Measurements from ENCODE around the gene MAD2L2. TPM values are rescaled to one million over a fixed set of nuclear protein-coding genes. Genes with fewer than 3 reads are reported as not detected.

The MAD2L2 gene
- total RNA-seq, 1 donor = 28.7 TPM

- Histone ChIP-seq H3K9me3 (ENCODE audit: low read depth, low read length) (no peaks in the 10 kb centered on the region), H3K4me1 (ENCODE audit: insufficient read depth, low read length) (peaks cover 21% of the 10 kb centered on the region), H3K4me3 (ENCODE audit: low read length) (no peak overlapping the region), H3K27me3 (ENCODE audit: insufficient read depth, low read length) (no peaks in the 10 kb centered on the region)
Observed at GRCh38 chr1:11678442-11678841, 2.5 kb downstream of the MAD2L2 start.

DNA sequence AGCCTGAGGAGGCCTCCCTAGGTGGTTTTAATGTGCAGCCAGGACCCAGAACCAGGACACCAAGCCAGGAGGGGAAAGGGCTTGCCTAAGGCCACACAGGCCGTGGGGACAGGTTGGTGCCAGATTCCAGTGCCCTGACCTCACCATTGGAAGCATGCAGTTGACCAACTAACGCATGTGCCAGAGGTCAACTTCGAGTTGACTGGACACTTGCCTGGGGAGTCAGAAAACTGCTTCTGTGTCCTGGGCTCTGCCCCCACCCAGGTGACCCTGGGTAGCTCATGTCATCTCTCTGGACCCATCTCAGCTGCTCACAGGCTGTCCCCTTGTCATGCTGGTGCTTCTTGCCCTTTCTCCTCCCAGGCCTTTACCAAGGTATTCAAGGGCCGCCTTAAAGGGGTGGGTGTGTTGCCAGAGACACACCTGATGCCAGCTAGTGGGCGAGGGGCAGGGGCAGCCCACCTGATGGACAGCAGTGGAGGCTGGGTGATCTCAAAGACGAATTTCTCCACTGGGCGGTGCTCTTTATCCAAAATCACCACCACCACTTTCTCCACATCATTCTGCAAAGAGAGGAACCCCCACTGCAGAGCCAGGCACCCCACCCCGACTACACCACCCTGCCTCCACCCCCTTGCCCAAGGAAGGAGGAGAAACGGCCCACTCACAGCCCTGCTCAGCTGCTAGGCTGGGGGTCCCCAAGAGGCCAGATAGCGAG, 4.4 kb downstream of the MAD2L2 start:
- Histone ChIP-seq H3K4me1 (ENCODE audit: insufficient read depth, low read length) (peaks cover 17% of the 10 kb centered on the region), H3K4me3 (ENCODE audit: low read length) (no peak overlapping the region), H3K27me3 (ENCODE audit: insufficient read depth, low read length) (no peaks in the 10 kb centered on the region), H3K9me3 (ENCODE audit: low read depth, low read length) (no peaks in the 10 kb centered on the region)

- H3K9me3 ChIP-seq (ENCODE audit: low read depth, low read length) = no peaks in the 10 kb centered on the region
Observed at GRCh38 chr1:11675325-11675724, 5.6 kb downstream of the MAD2L2 start.

GRCh38 chr1:11674488-11674887, 6.5 kb downstream of the MAD2L2 start:
- H3K4me1 ChIP-seq (ENCODE audit: insufficient read depth, low read length) = peaks cover 16% of the 10 kb centered on the region
- H3K27me3 ChIP-seq (ENCODE audit: insufficient read depth, low read length) = no peaks in the 10 kb centered on the region
- no peak overlapping the region for H3K4me3 ChIP-seq (ENCODE audit: low read length)
- H3K9me3 ChIP-seq (ENCODE audit: low read depth, low read length) = no peaks in the 10 kb centered on the region

More at GRCh38 chr1:11675325-11675724, 5.6 kb downstream of the MAD2L2 start:
- no peaks in the 10 kb centered on the region for H3K27me3 ChIP-seq (ENCODE audit: insufficient read depth, low read length)
- H3K4me3 ChIP-seq (ENCODE audit: low read length) = no peak overlapping the region
- peaks cover 21% of the 10 kb centered on the region for H3K4me1 ChIP-seq (ENCODE audit: insufficient read depth, low read length)

GRCh38 chr1:11673089-11673769, 7.7 kb downstream of the MAD2L2 start:
- Histone ChIP-seq H3K4me3 (ENCODE audit: low read length) (no peak overlapping the region), H3K27me3 (ENCODE audit: insufficient read depth, low read length) (no peaks in the 10 kb centered on the region), H3K9me3 (ENCODE audit: low read depth, low read length) (no peaks in the 10 kb centered on the region), H3K4me1 (ENCODE audit: insufficient read depth, low read length) (peaks cover 11% of the 10 kb centered on the region)

GRCh38 chr1:11671544-11672286, 9.2 kb downstream of the MAD2L2 start:
- no peaks in the 10 kb centered on the region for H3K27me3 ChIP-seq (ENCODE audit: insufficient read depth, low read length)
- peaks cover 11% of the 10 kb centered on the region for H3K4me1 ChIP-seq (ENCODE audit: insufficient read depth, low read length)
- no peak overlapping the region for H3K4me3 ChIP-seq (ENCODE audit: low read length)
- H3K9me3 ChIP-seq (ENCODE audit: low read depth, low read length) = no peaks in the 10 kb centered on the region

DNA sequence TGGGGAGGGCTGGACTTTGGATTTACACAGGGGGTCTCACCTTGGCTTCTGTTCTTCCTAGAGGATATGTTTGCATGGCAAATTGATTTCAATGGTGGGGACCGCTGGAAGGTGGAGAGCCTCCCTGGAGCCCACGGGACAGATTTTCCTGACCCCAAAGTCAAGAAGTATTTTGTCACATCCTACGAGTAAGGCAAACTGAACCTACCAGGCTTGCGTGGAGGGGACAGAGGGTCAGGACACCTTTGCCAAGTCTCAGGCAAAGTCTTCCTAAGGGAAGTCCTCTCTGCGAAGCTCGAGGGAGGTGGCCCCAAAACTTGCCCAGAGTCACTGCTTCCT, 9.8 kb downstream of the MAD2L2 start:
- peaks cover 11% of the 10 kb centered on the region for H3K4me1 ChIP-seq (ENCODE audit: insufficient read depth, low read length)
- no peaks in the 10 kb centered on the region for H3K9me3 ChIP-seq (ENCODE audit: low read depth, low read length)
- no peak overlapping the region for H3K4me3 ChIP-seq (ENCODE audit: low read length)
- no peaks in the 10 kb centered on the region for H3K27me3 ChIP-seq (ENCODE audit: insufficient read depth, low read length)

GRCh38 chr1:11670747-11671146, 10.2 kb downstream of the MAD2L2 start:
- Histone ChIP-seq H3K4me1 (ENCODE audit: insufficient read depth, low read length) (peaks cover 11% of the 10 kb centered on the region), H3K27me3 (ENCODE audit: insufficient read depth, low read length) (no peaks in the 10 kb centered on the region), H3K4me3 (ENCODE audit: low read length) (no peak overlapping the region), H3K9me3 (ENCODE audit: low read depth, low read length) (no peaks in the 10 kb centered on the region)

DNA sequence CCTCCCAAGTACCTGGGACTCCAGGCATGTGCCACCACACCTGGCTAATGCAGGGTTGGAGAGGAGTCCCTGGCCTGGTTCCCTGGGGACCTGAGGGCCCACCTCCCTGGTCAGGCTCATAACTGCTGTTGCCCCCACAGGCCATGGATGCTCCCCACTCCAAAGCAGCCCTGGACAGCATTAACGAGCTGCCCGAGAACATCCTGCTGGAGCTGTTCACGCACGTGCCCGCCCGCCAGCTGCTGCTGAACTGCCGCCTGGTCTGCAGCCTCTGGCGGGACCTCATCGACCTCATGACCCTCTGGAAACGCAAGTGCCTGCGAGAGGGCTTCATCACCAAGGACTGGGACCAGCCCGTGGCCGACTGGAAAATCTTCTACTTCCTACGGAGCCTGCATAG, 12.4 kb downstream of the MAD2L2 start:
- Histone ChIP-seq H3K9me3 (ENCODE audit: low read depth, low read length) (no peaks in the 10 kb centered on the region), H3K27me3 (ENCODE audit: insufficient read depth, low read length) (no peaks in the 10 kb centered on the region), H3K4me3 (ENCODE audit: low read length) (no peak overlapping the region), H3K4me1 (ENCODE audit: insufficient read depth, low read length) (peaks cover 21% of the 10 kb centered on the region)

DNA sequence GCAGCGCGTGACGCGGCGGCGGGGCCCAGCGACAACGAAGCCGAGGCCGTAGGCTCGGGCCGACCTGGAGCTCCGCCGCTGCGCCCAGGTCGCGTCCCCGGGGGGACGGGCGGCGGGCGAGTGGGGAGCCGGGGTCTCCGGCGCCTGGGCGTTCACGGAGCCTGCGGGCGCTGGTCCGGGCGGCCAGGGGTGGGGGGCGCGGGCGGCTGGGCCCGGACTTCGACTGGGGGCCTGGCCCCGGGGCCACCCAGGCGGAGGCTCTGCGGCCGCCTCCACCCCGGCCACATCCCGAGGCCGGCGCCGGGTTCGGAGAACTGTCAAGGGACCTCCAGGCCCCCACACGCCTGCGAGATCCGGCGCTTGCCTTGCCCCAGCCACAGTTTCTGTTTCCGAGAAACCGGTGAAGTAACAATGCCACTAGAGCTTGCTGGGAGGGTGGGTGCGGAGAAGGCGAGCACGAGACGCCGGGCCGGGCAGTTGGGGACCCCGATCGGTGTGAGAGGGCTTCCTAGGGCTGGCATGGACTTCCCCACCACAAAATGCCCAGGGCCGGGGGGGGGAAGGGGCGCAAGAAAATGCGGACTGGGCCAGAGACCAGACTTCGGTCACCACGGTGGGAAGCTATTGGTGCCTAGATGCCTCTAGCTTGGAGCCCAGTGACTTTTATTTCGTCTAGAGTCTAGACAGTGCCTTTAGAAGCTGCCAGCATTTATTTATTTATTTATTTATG, 16.4 kb downstream of the MAD2L2 start:
- Histone ChIP-seq H3K4me3 (ENCODE audit: low read length) (peak overlapping the region; percentile 54), H3K4me1 (ENCODE audit: insufficient read depth, low read length) (peaks cover 19% of the 10 kb centered on the region), H3K27me3 (ENCODE audit: insufficient read depth, low read length) (no peaks in the 10 kb centered on the region), H3K9me3 (ENCODE audit: low read depth, low read length) (no peaks in the 10 kb centered on the region)

DNA sequence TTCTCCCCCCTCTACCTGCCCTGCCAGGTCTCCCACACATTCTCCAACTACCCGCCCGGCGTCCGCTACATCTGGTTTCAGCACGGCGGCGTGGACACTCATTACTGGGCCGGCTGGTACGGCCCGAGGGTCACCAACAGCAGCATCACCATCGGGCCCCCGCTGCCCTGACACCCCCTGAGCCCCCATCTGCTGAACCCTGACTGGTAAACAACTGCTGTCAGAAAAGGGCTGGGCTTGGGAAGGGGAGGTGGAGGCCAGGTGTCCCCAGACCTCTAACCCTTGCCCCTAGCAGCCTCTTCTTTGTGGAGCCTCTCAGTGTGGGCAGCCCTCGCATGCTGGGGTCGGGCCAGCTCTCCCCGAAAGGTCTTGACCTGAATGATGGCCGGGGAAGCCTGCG, 19.8 kb downstream of the MAD2L2 start:
- H3K9me3 ChIP-seq (ENCODE audit: low read depth, low read length) = no peaks in the 10 kb centered on the region
- H3K27me3 ChIP-seq (ENCODE audit: insufficient read depth, low read length) = no peaks in the 10 kb centered on the region

DNA sequence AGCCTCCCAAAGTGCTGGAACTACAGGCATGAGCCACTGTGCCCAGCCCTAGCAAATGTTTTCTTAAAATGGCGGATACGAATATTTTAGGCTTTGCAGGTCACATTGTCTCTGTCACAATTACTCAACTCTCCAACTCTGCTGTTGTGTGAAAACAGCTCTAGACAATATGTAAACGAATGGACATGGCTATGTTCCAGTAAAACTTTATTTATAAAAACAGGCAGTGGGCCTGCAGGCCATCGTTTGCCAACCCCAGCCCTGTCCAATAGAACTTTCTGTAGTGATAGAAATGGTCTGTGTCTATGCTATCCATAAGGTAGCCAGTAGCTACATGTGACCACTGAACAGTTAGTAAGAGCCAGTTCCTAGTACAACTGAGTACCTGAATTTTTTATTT, 21.2 kb downstream of the MAD2L2 start:
- no peaks in the 10 kb centered on the region for H3K9me3 ChIP-seq (ENCODE audit: low read depth, low read length)
- no peak overlapping the region for H3K4me3 ChIP-seq (ENCODE audit: low read length)
- no peaks in the 10 kb centered on the region for H3K27me3 ChIP-seq (ENCODE audit: insufficient read depth, low read length)
- H3K4me1 ChIP-seq (ENCODE audit: insufficient read depth, low read length) = peaks cover 26% of the 10 kb centered on the region

More for the DNA sequence above, 19.8 kb downstream of the MAD2L2 start:
- H3K4me1 ChIP-seq (ENCODE audit: insufficient read depth, low read length) = peaks cover 19% of the 10 kb centered on the region
- no peak overlapping the region for H3K4me3 ChIP-seq (ENCODE audit: low read length)

DNA sequence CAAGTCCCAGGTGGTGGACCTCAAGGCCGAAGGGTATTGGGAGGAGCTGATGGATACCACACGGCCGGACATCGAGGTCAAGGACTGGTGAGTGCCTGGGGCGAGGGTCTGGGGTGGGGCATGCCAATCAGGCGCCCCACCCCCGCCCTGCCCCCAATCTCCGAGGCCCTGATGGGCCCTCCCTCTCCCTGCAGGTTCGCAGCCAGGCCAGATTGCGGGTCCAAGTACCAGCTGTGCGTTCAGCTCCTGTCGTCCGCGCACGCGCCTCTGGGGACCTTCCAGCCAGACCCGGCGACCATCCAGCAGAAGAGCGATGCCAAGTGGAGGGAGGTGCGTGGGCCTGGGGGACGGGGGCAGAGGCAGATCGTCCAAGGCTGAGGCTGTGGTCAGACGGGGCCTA, 22.4 kb downstream of the MAD2L2 start:
- Histone ChIP-seq H3K4me1 (ENCODE audit: insufficient read depth, low read length) (peaks cover 20% of the 10 kb centered on the region), H3K9me3 (ENCODE audit: low read depth, low read length) (no peaks in the 10 kb centered on the region), H3K4me3 (ENCODE audit: low read length) (no peak overlapping the region), H3K27me3 (ENCODE audit: insufficient read depth, low read length) (no peaks in the 10 kb centered on the region)

GRCh38 chr1:11657654-11658053, 23.3 kb downstream of the MAD2L2 start:
- H3K9me3 ChIP-seq (ENCODE audit: low read depth, low read length) = no peaks in the 10 kb centered on the region
- H3K4me1 ChIP-seq (ENCODE audit: insufficient read depth, low read length) = peaks cover 13% of the 10 kb centered on the region
- no peak overlapping the region for H3K4me3 ChIP-seq (ENCODE audit: low read length)
- H3K27me3 ChIP-seq (ENCODE audit: insufficient read depth, low read length) = no peaks in the 10 kb centered on the region

Measured in mononuclear cell (primary cell).